GM19239 (cell line): ENCODE measurements around the gene WWOX.
A peak's percentile ranks its signal among the peaks of the same experiment; 100 is the strongest.

ENCODE experiments used
- DNase-seq: peaks from one replicate; pipeline ENCODE4 v3.0.0; 2011; ENCODE audit warnings: low spot score; ENCODE audit not compliant: insufficient read length
- FAIRE-seq: peaks from 2 replicates; lab custom pipeline; 2011; peaks lifted over from hg19 to GRCh38; lab: Jason Lieb, UNC

The WWOX gene

DNA sequence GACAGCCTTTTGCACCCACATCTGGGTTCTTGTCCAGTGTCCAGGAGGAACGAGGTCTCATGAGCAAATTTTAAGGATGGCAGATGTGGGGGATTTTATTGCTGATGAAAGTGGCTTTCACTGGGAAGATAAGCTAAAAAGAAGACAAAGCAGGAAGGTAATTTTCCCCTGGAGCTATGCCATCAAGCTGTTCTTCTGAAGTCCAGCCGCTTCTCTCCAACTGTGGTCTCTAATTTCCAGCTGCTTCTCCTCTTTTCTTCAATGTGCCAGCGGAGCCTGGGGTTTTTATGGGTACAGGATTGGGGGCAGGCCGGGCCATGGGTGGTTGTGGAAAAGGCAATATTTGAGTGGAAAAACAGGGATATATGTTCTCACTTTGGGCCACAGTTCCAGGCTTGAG is 430.8 kb downstream of the WWOX start:
- FAIRE-seq (no peak), DNase-seq (no peak)

GRCh38 chr16:78535098-78535497 is 435.6 kb downstream of the WWOX start:
- DNase-seq (no peak), FAIRE-seq (no peak)

GRCh38 chr16:78537511-78537910 is 438.1 kb downstream of the WWOX start:
- no peak for FAIRE-seq
- no peak for DNase-seq

DNA sequence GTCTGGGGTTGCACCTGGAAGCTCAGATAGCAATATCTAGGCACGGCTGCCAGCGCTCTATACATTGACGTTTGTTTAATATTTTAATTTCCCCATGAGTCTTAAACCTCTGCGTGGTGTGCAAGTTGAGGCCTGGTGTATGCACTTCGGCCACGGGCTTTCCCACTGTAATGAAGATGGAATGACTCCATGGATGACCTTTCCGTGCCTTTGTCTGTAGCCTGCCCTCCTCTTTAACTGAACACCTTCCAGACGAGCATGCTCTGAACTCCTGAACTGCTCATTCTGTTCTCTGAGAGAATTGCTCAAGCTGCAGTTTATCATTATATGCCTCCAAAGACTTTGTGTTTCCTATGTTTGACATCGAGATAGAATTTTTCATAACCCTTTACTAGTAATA is 438.8 kb downstream of the WWOX start:
- no peak for FAIRE-seq

DNA sequence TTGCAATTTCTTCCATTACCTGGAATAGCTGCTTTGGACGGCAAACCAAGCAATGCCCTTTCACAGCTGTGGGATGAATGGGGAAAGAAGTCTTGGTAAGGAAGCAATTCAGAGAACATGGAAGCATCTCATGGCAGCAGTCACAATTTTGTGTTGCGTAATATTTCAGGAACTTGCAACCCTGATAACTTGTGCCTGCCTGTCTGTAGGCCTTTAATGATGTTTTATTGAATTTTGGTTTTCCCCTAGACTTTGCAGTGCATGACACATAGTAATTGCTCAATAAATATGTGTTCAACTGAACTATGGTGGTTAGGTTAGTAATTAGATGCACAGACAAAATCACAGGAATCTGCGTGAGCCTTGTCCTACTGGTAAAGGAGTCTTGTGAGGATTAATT is 439.5 kb downstream of the WWOX start:
- no peak for DNase-seq
- no peak for FAIRE-seq

More for the DNA sequence above, 438.8 kb downstream of the WWOX start:
- DNase-seq = no peak

DNA sequence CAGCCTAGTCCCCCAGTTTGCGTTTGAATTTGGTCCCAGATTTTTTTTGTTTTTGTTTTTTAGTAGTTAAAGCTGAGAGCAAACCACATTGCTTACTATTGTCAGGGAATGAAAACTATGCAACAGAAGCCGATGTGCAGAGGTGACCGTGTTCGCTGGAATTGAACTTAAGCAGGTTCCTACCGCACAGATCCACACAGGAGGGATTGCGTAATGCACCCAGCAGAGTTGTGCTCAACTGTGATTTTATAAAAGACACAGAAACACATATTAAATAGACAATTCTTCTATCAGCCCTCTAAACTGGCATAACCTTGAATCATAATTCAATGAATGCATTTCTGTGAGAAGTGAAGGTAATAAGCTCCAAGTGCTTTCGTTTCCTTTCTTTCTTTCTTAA is 443.0 kb downstream of the WWOX start:
- no peak for DNase-seq
- FAIRE-seq = no peak

- FAIRE-seq = no peak
- no peak for DNase-seq
Observed at GRCh38 chr16:78543023-78543422, 443.6 kb downstream of the WWOX start.

- DNase-seq (no peak), FAIRE-seq (no peak)
Observed at GRCh38 chr16:78549366-78549765, 449.9 kb downstream of the WWOX start.

GRCh38 chr16:78551487-78552085 is 452.1 kb downstream of the WWOX start:
- FAIRE-seq (no peak), DNase-seq (no peak)

DNA sequence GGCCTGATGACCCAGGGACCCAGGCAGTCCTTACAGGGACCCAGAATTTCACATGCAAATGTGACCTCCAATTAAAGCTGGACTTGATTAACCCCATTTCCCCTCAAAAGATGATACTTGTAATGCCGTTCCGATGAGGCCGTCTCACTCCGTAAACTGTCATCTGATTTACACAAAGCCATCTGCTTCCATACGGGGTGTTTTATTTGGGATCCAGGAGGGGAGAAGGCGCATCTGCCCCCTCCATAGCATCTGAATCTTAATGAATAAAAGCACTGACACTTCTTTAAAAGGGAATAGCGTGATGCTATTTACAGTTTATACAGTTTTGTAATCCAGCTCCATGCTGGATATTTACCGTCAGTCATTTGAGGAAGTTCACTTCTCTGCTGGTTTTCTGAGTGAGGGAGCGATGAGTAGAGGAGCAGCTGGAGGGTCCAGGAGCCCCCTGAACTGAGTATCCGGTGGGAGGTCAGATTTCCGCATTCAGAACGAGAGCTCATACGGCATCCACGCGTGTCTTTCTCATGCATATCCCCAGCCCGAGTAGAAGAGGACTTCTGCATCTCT is 452.7 kb downstream of the WWOX start:
- FAIRE-seq (no peak), DNase-seq (no peak)

GRCh38 chr16:78552716-78553115 is 453.3 kb downstream of the WWOX start:
- FAIRE-seq = no peak
- DNase-seq = no peak

DNA sequence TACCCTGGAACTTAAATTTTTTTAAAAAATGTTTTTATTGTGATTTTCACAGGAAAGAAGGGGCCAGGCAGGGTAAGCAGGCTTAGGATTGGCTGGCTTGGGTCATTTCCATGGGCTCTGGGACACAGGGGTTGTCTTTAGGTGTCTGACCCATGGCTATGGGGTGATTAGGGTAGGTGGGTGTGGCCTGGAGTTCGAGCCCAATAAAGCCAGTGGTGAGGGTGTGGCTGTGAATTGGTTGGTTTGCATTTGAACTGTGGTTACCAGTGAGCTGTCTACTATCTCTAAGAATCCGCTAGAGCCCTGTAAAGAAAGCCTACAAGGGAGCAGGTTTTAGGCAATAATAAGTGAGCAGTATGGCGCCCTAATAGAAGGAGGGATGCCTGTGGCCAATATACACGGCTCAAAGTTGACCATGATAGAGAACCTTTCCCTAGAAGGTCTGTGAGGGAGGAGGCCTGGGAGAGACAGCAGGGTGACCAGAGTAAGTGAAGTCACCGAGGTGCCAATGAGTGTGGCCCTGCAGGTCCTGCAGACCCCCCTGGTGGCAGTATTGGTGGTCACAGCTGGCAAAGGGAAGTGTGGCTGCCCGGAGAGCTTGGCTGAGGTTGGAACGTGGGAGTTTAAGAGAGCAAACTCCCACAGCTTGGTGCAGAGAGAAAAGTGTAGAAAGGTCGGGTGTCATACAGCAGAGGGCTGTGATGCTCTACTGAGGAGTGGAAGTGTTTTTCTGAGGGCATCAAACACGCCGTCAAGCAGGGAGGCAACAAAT is 454.0 kb downstream of the WWOX start:
- FAIRE-seq (no peak), DNase-seq (no peak)

GRCh38 chr16:78556421-78556820 is 457.0 kb downstream of the WWOX start:
- DNase-seq (no peak), FAIRE-seq (no peak)

- FAIRE-seq (no peak), DNase-seq (no peak)
Observed at GRCh38 chr16:78560997-78561396, 461.5 kb downstream of the WWOX start.

DNA sequence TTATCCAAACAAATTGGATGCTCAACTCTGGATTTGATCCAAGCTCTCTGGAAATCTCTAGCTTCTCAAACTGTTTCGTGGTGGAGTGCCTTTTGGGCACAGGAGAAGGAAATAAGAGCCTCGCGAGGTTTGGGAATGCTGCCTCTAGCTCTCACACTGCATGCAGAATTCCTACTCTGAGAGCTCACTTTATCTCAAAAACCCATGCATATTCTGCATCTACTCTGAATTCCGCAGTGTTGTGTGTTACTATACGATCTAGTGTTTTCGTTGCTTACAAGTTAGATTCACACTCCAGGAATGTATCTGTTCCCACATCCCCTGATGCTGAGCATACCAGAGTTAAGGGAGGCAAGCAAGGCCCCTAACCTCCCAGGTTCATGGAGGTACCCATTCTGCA is 462.7 kb downstream of the WWOX start:
- FAIRE-seq (no peak), DNase-seq (no peak)

GRCh38 chr16:78562650-78563049 is 463.2 kb downstream of the WWOX start:
- DNase-seq (no peak), FAIRE-seq (no peak)

GRCh38 chr16:78563905-78564304 is 464.5 kb downstream of the WWOX start:
- FAIRE-seq = no peak
- DNase-seq = no peak

GRCh38 chr16:78566397-78567073 is 467.1 kb downstream of the WWOX start:
- DNase-seq (no peak), FAIRE-seq (no peak)

GRCh38 chr16:78570399-78571141 is 471.1 kb downstream of the WWOX start:
- peak; percentile 28 for FAIRE-seq
- DNase-seq = no peak

DNA sequence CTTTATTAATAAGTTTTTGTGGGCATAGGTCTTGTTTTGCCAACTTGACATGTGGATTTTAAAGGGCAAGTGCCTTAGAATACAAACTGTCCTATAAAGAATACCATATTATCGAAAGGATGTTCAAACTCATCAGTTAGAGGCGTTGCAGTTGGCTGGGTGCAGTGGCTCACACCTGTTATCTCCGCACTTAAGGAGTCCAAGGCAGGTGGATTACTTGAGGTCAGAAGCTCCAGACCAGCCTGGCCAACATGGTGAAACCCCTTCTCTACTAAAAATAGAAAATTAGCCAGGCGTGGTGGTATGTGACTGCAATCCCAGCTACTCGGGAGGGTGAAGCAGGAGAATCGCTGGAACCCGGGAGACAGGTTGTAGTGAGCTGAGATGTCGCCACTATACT is 472.0 kb downstream of the WWOX start:
- DNase-seq (no peak), FAIRE-seq (no peak)
